Uterus (tissue), 2 donors: ENCODE data around the gene SIAH1.

Experiments
- CTCF ChIP-seq, 4 experiments: fragments of 200-600 bp in 2 of 4; fragments of 450-650 bp in 2 of 4; sonication (generic) in 2 of 4; IDR thresholded peaks; one replicate each; pipeline ENCODE4 v1.5.1; 2016 to 2019; ENCODE audit warnings: antibody characterized with exemption in 4 of 4, mild to moderate bottlenecking in 2 of 4, moderate library complexity in 1 of 4
- POLR2A ChIP-seq, 2 donors: fragments of 450-650 bp; IDR thresholded peaks; one replicate each; pipeline ENCODE4 v1.6.1; 2016; ENCODE audit warnings: antibody characterized with exemption in 2 of 2, mild to moderate bottlenecking in 1 of 2, moderate library complexity in 1 of 2

GRCh38 chr16:48382131-48382530 is 3.1 kb downstream of the SIAH1 start:
- TF ChIP-seq CTCF (IDR thresholded peaks at IDR 0.05) (no peak), POLR2A (IDR thresholded peaks at IDR 0.05) (no peak)
